ENCODE data around the gene CCDC38. TPM values are rescaled to one million over a fixed set of nuclear protein-coding genes. Genes with fewer than 3 reads are reported as not detected.
"Not testable (repeated sequence)": the region's sequence is repeated elsewhere in the genome, so short reads cannot be mapped to it uniquely, and the experiment has no call there.

CCDC38 gene
- total RNA-seq, 2 donors from 2014 or later = not detected

- intact Hi-C loops (cut with DNase I) = no loop called here
- DNase-seq (ENCODE audit: low spot score) = no peak
These were observed 90.8 kb downstream of the CCDC38 start for GRCh38 chr12:95851606-95852005.

- intact Hi-C loops (cut with DNase I) = no loop called here
- DNase-seq (ENCODE audit: low spot score) = no peak
These were observed 93.6 kb downstream of the CCDC38 start for GRCh38 chr12:95848575-95849388.

GRCh38 chr12:95842426-95842825 lies 100.0 kb downstream of the CCDC38 start:
- intact Hi-C loops (cut with DNase I); DNase-seq (ENCODE audit: low spot score): not testable (repeated sequence)

GRCh38 chr12:95838125-95838524 lies 104.3 kb downstream of the CCDC38 start:
- intact Hi-C loops (cut with DNase I) = no loop called here
- DNase-seq (ENCODE audit: low spot score) = peak; percentile 32

- no peak for DNase-seq (ENCODE audit: low spot score)
- intact Hi-C loops (cut with DNase I) = no loop called here
These were observed 105.0 kb downstream of the CCDC38 start for GRCh38 chr12:95837240-95838038.

GRCh38 chr12:95836630-95837239 lies 105.7 kb downstream of the CCDC38 start:
- intact Hi-C loops (cut with DNase I) = no loop called here
- DNase-seq (ENCODE audit: low spot score) = no peak

GRCh38 chr12:95836185-95836609 lies 106.2 kb downstream of the CCDC38 start:
- intact Hi-C loops (cut with DNase I) = no loop called here
- no peak for DNase-seq (ENCODE audit: low spot score)

- intact Hi-C loops (cut with DNase I) = no loop called here
These were observed 107.8 kb downstream of the CCDC38 start for GRCh38 chr12:95834572-95834971.

GRCh38 chr12:95830335-95831089 lies 111.9 kb downstream of the CCDC38 start:
- DNase-seq (ENCODE audit: low spot score) = no peak
- intact Hi-C loops (cut with DNase I) = no loop called here

More at GRCh38 chr12:95834572-95834971, 107.8 kb downstream of the CCDC38 start:
- no peak for DNase-seq (ENCODE audit: low spot score)

GRCh38 chr12:95829395-95829794 lies 113.0 kb downstream of the CCDC38 start:
- intact Hi-C loops (cut with DNase I) = no loop called here

GRCh38 chr12:95820096-95820703 lies 122.2 kb downstream of the CCDC38 start:
- intact Hi-C loops (cut with DNase I) = no loop called here
- no peak for DNase-seq (ENCODE audit: low spot score)

More at GRCh38 chr12:95829395-95829794, 113.0 kb downstream of the CCDC38 start:
- DNase-seq (ENCODE audit: low spot score) = no peak

Other genes starting within 250 kb of the CCDC38 start
- 10 to 100 TPM; 20.5 to 24.6 TPM for gene NTN4, start 151.8 kb downstream of the CCDC38 start, total RNA-seq
- gene SNRPF, start 83.7 kb downstream of the CCDC38 start, total RNA-seq = 10 to 100 TPM; 14.0 to 15.2 TPM
- gene AMDHD1, start 717 bp upstream of the CCDC38 start, total RNA-seq = under 1 TPM; 0.29 to 0.46 TPM
- gene HAL, start 53.7 kb upstream of the CCDC38 start, total RNA-seq = 1 to 10 TPM in 1 of 2 donors, under 1 TPM in 1; 0.29 to 1.2 TPM
- gene LTA4H, start 93.0 kb upstream of the CCDC38 start, total RNA-seq = 10 to 100 TPM; 38.2 to 38.4 TPM